ENCODE measurements around the gene ZSCAN21. TPM values are rescaled to one million over a fixed set of nuclear protein-coding genes. Genes with fewer than 3 reads are reported as not detected.

The ZSCAN21 gene
- polyA plus RNA-seq, 1 experiment: 10.6 TPM

DNA sequence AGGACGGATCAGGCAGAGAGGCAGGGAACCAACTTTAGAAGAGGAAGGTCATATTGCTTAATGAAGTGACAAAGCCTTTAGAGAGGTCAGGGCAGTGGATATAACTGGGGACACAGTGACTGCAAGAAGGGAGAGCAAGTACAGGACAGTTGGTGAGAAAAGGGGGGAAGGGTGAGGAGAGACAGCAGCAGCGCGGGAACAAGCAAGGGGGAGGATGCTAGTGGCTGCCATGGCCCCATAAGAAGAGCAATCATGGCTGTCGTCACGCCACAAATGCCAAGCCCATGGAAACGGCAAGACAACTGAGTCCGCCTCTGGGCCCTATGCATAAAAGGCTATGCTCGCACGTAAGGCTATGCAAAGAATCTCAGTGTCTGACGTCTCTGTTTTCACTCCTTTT, 22.9 kb downstream of the ZSCAN21 start:
- ChIA-PET POLR2A (no interaction called here), CTCF (no interaction called here)
- no peaks in the 10 kb centered on the region for H3K27me3 ChIP-seq (ENCODE audit: control insufficient read depth, insufficient read depth, low read length)
- no peak for DNase-seq (ENCODE audit: low read depth)
- TF ChIP-seq, protein P1, sequence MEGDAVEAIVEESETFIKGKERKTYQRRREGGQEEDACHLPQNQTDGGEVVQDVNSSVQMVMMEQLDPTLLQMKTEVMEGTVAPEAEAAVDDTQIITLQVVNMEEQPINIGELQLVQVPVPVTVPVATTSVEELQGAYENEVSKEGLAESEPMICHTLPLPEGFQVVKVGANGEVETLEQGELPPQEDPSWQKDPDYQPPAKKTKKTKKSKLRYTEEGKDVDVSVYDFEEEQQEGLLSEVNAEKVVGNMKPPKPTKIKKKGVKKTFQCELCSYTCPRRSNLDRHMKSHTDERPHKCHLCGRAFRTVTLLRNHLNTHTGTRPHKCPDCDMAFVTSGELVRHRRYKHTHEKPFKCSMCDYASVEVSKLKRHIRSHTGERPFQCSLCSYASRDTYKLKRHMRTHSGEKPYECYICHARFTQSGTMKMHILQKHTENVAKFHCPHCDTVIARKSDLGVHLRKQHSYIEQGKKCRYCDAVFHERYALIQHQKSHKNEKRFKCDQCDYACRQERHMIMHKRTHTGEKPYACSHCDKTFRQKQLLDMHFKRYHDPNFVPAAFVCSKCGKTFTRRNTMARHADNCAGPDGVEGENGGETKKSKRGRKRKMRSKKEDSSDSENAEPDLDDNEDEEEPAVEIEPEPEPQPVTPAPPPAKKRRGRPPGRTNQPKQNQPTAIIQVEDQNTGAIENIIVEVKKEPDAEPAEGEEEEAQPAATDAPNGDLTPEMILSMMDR (IDR thresholded peaks at IDR 0.05; ENCODE audit: insufficient read depth, low read depth, low read length): no peak
- peaks cover 58% of the 10 kb centered on the region for H3K36me3 ChIP-seq (ENCODE audit: control insufficient read depth, insufficient read depth, low read length)
- no peak overlapping the region for H3K4me3 ChIP-seq (ENCODE audit: low read depth, low read length)

DNA sequence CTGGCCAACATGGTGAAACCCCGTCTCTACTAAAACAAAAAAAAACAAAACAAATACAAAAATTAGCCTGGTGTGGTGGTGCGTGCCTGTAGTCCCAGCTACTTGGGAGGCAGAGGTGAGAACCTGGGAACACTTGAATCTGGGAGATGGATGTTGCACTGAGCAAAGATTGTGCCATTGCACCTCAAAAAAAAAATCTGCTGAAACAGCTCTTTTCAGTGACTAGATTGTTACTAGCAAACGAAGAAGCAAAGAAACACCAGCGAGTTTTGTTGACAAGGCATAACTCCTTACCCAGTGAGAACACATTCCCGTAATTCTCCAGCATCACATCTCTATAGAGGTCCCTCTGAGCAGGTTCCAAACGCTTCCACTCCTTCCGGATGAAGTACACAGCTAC, 25.3 kb downstream of the ZSCAN21 start:
- Histone ChIP-seq H3K36me3 (ENCODE audit: control insufficient read depth, insufficient read depth, low read length) (peaks cover 60% of the 10 kb centered on the region), H3K4me3 (ENCODE audit: low read depth, low read length) (no peak overlapping the region), H3K27me3 (ENCODE audit: control insufficient read depth, insufficient read depth, low read length) (no peaks in the 10 kb centered on the region)
- POLR2A ChIA-PET: no interaction called here
- CTCF ChIA-PET: interaction anchor here (1.0 kb wide), 1 partner anchor 81 kb away, joined by 4 read pairs; no protein-coding TSS in a partner anchor
- TF ChIP-seq, protein P1 (IDR thresholded peaks at IDR 0.05; ENCODE audit: insufficient read depth, low read depth, low read length): no peak
- DNase-seq (ENCODE audit: low read depth): no peak

DNA sequence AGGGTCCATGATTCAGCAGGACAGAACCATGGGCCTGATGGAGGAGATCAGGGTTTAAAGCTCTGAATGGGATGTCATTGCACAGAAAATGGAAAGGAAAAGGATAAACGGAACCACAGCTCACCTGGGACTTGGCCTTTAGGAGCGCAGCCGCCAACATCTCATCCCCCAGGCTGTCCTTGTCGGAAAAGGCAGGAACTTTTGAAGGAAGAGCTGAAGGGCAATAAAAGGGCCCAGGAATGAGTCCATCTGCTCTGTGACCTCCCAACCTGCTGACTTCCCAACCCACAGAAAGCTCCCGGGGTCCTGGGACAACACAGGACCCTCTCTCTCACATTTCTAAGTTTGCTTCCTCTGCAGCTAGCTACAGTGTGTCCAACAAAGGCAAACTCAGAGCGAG, 25.8 kb downstream of the ZSCAN21 start:
- Histone ChIP-seq H3K36me3 (ENCODE audit: control insufficient read depth, insufficient read depth, low read length) (peaks cover 55% of the 10 kb centered on the region), H3K4me3 (ENCODE audit: low read depth, low read length) (no peak overlapping the region), H3K27me3 (ENCODE audit: control insufficient read depth, insufficient read depth, low read length) (no peaks in the 10 kb centered on the region)
- TF ChIP-seq, protein P1 (IDR thresholded peaks at IDR 0.05; ENCODE audit: insufficient read depth, low read depth, low read length): no peak
- CTCF ChIA-PET: interaction anchor here (1.0 kb wide), 1 partner anchor 81 kb away, joined by 4 read pairs; no protein-coding TSS in a partner anchor
- POLR2A ChIA-PET: no interaction called here
- no peak for DNase-seq (ENCODE audit: low read depth)

DNA sequence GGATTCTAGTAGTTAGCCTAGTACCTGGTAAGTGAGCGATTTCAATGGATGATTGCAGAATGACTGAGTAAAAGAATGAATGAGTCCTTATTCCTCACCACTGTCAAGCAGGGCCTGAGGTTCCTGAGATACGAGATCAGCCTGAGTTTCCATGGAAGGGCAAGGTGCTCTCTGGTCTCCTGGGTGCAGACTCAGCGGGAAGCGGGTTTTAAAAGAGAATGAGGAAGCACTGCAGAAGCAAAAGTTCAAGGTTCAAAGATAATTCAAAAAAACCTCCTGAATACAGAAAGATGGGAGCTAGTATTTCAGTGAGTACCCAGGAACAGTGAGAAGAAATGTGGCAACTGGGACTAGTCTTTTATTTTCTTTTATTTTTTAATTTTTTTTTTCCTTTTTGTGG, 27.6 kb downstream of the ZSCAN21 start:
- Histone ChIP-seq H3K4me3 (ENCODE audit: low read depth, low read length) (no peak overlapping the region), H3K27me3 (ENCODE audit: control insufficient read depth, insufficient read depth, low read length) (no peaks in the 10 kb centered on the region), H3K36me3 (ENCODE audit: control insufficient read depth, insufficient read depth, low read length) (peaks cover 39% of the 10 kb centered on the region)
- TF ChIP-seq, protein P1 (IDR thresholded peaks at IDR 0.05; ENCODE audit: insufficient read depth, low read depth, low read length): no peak
- ChIA-PET CTCF (no interaction called here), POLR2A (no interaction called here)
- DNase-seq (ENCODE audit: low read depth): no peak

DNA sequence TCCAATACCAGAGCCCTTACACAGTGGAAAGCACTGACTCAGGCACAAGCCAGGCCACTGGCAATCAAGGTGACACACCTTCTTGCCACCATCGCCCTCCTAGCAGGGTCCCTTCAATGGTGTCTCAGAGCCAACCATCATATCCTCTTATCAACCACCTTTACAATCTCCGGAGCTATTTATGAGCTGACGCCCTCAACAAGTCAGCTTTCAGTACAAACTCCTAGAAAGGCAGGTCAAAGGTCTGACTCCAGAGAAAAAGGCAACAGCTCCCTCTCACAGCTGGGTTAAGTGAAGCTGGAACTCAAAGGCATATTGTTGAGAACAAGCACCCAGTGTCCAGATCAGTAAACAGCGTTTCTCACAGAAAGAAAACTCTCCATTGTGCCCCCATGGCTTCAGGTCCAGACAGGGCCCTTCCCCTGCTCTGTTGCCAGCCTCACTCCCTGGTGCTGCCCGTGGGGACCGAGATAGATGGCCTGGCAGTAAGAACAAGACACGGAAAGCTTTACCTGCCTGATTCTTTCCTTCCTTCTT, 29.5 kb downstream of the ZSCAN21 start:
- no peak for DNase-seq (ENCODE audit: low read depth)
- no peak overlapping the region for H3K4me3 ChIP-seq (ENCODE audit: low read depth, low read length)
- H3K27me3 ChIP-seq (ENCODE audit: control insufficient read depth, insufficient read depth, low read length): no peaks in the 10 kb centered on the region
- H3K36me3 ChIP-seq (ENCODE audit: control insufficient read depth, insufficient read depth, low read length): peaks cover 26% of the 10 kb centered on the region
- ChIA-PET CTCF (no interaction called here), POLR2A (no interaction called here)
- TF ChIP-seq, protein P1 (IDR thresholded peaks at IDR 0.05; ENCODE audit: insufficient read depth, low read depth, low read length): no peak
